Measurements from ENCODE around the gene GATAD2B. TPM values are rescaled to one million over a fixed set of nuclear protein-coding genes. Genes with fewer than 3 reads are reported as not detected.

The GATAD2B gene
- total RNA-seq, 1 donor = 11.6 TPM

- no peak overlapping the region for H3K4me2 ChIP-seq (ENCODE audit: insufficient read depth, low read length)
- H2AFZ ChIP-seq (ENCODE audit: low read length) = no peak overlapping the region
- DNase-seq (ENCODE audit: insufficient read length, low spot score, missing footprints) = no peak
- no peak overlapping the region for H3K4me3 ChIP-seq (ENCODE audit: insufficient read depth, low read length)
- no peaks in the 10 kb centered on the region for H3K4me1 ChIP-seq (ENCODE audit: insufficient read depth, low read length)
- H3K79me2 ChIP-seq (ENCODE audit: insufficient read depth, low read length) = peaks cover 29% of the 10 kb centered on the region
- no peak overlapping the region for H3K27ac ChIP-seq (ENCODE audit: low read depth, low read length)
- peaks cover 18% of the 10 kb centered on the region for H3K36me3 ChIP-seq (ENCODE audit: insufficient read depth, low read length)
- TF ChIP-seq CTCF (IDR thresholded peaks at IDR 0.05; ENCODE audit: extremely low read depth, low read depth, low read length) = no peak
- no peaks in the 10 kb centered on the region for H3K9me3 ChIP-seq (ENCODE audit: low read depth, low read length)
- no peaks in the 10 kb centered on the region for H3K27me3 ChIP-seq (ENCODE audit: insufficient read depth, low read length)
- peaks cover 2% of the 10 kb centered on the region for H4K20me1 ChIP-seq (ENCODE audit: insufficient read depth, low read length)
Measured at GRCh38 chr1:153831026-153831425, 91.7 kb downstream of the GATAD2B start.

- peak; percentile 11 for TF ChIP-seq CTCF (IDR thresholded peaks at IDR 0.05; ENCODE audit: extremely low read depth, low read depth, low read length)
- no peaks in the 10 kb centered on the region for H3K4me1 ChIP-seq (ENCODE audit: insufficient read depth, low read length)
- no peaks in the 10 kb centered on the region for H3K9me3 ChIP-seq (ENCODE audit: low read depth, low read length)
- H3K27ac ChIP-seq (ENCODE audit: low read depth, low read length) = no peak overlapping the region
- no peak overlapping the region for H3K4me3 ChIP-seq (ENCODE audit: insufficient read depth, low read length)
- peaks cover 9% of the 10 kb centered on the region for H3K79me2 ChIP-seq (ENCODE audit: insufficient read depth, low read length)
- no peak overlapping the region for H3K4me2 ChIP-seq (ENCODE audit: insufficient read depth, low read length)
- peaks cover 18% of the 10 kb centered on the region for H3K36me3 ChIP-seq (ENCODE audit: insufficient read depth, low read length)
- no peak for DNase-seq (ENCODE audit: insufficient read length, low spot score, missing footprints)
- H3K27me3 ChIP-seq (ENCODE audit: insufficient read depth, low read length) = no peaks in the 10 kb centered on the region
- H2AFZ ChIP-seq (ENCODE audit: low read length) = no peak overlapping the region
- H4K20me1 ChIP-seq (ENCODE audit: insufficient read depth, low read length) = no peaks in the 10 kb centered on the region
Measured at GRCh38 chr1:153827168-153827964, 95.4 kb downstream of the GATAD2B start.

GRCh38 chr1:153818876-153819275 is 103.9 kb downstream of the GATAD2B start:
- TF ChIP-seq CTCF (IDR thresholded peaks at IDR 0.05; ENCODE audit: extremely low read depth, low read depth, low read length) = no peak
- H3K27ac ChIP-seq (ENCODE audit: low read depth, low read length) = no peak overlapping the region
- no peak overlapping the region for H3K4me3 ChIP-seq (ENCODE audit: insufficient read depth, low read length)
- no peaks in the 10 kb centered on the region for H3K79me2 ChIP-seq (ENCODE audit: insufficient read depth, low read length)
- H3K36me3 ChIP-seq (ENCODE audit: insufficient read depth, low read length) = peaks cover 41% of the 10 kb centered on the region
- H3K4me1 ChIP-seq (ENCODE audit: insufficient read depth, low read length) = no peaks in the 10 kb centered on the region
- H3K27me3 ChIP-seq (ENCODE audit: insufficient read depth, low read length) = no peaks in the 10 kb centered on the region
- H2AFZ ChIP-seq (ENCODE audit: low read length) = no peak overlapping the region
- DNase-seq (ENCODE audit: insufficient read length, low spot score, missing footprints) = no peak
- H4K20me1 ChIP-seq (ENCODE audit: insufficient read depth, low read length) = no peaks in the 10 kb centered on the region
- H3K4me2 ChIP-seq (ENCODE audit: insufficient read depth, low read length) = no peak overlapping the region
- no peaks in the 10 kb centered on the region for H3K9me3 ChIP-seq (ENCODE audit: low read depth, low read length)

GRCh38 chr1:153816283-153816889 is 106.4 kb downstream of the GATAD2B start:
- Histone ChIP-seq H3K27me3 (ENCODE audit: insufficient read depth, low read length) (no peaks in the 10 kb centered on the region), H4K20me1 (ENCODE audit: insufficient read depth, low read length) (peaks cover 2% of the 10 kb centered on the region), H3K4me2 (ENCODE audit: insufficient read depth, low read length) (no peak overlapping the region), H3K4me3 (ENCODE audit: insufficient read depth, low read length) (no peak overlapping the region), H3K79me2 (ENCODE audit: insufficient read depth, low read length) (no peaks in the 10 kb centered on the region), H2AFZ (ENCODE audit: low read length) (no peak overlapping the region), H3K36me3 (ENCODE audit: insufficient read depth, low read length) (peaks cover 66% of the 10 kb centered on the region), H3K4me1 (ENCODE audit: insufficient read depth, low read length) (no peaks in the 10 kb centered on the region), H3K27ac (ENCODE audit: low read depth, low read length) (no peak overlapping the region), H3K9me3 (ENCODE audit: low read depth, low read length) (no peaks in the 10 kb centered on the region)
- no peak for DNase-seq (ENCODE audit: insufficient read length, low spot score, missing footprints)
- no peak for TF ChIP-seq CTCF (IDR thresholded peaks at IDR 0.05; ENCODE audit: extremely low read depth, low read depth, low read length)
